HEK293 (cell line): ENCODE measurements around the gene BAZ2B.

Source experiments
- CTCF ChIA-PET: fragments of 350-600 bp; formaldehyde crosslinking; extraction: SDS; loops from one replicate; lab custom pipeline; 2021; ENCODE audit warnings: antibody characterized with exemption; lab: Yijun Ruan, JAX
- POLR2A ChIA-PET: fragments of 300-600 bp; formaldehyde crosslinking; extraction: SDS; loops from one replicate; lab custom pipeline; 2020; ENCODE audit warnings: antibody characterized with exemption, inconsistent platforms; lab: Yijun Ruan, JAX
- H3K27ac ChIP-seq: fragments of 200-500 bp; sonication (Bioruptor generic); 2 replicates; pipeline ENCODE4 v1.5.1; 2014; ENCODE audit warnings: low read depth, low read length, control low read depth, inconsistent platforms; ENCODE audit errors: extremely low read depth
- H3K36me3 ChIP-seq, 2 experiments: fragments of 200-500 bp in 1 of 2; sonication (Bioruptor generic) in 1 of 2; 1 replicate in 1 of 2; 2 replicates in 1 of 2; pipeline ENCODE4 v1.5.1; 2014 to 2017; ENCODE audit warnings: inconsistent platforms in 2 of 2, low read length in 2 of 2; ENCODE audit not compliant: control insufficient read depth in 2 of 2, insufficient read depth in 1 of 2
- H3K4me1 ChIP-seq: fragments of 200-500 bp; sonication (Bioruptor generic); 2 replicates; pipeline ENCODE4 v1.5.1; 2014; ENCODE audit warnings: mild to moderate bottlenecking, low read length, inconsistent platforms; ENCODE audit not compliant: control insufficient read depth, insufficient read depth
- H3K4me3 ChIP-seq: 2 replicates; pipeline ENCODE4 v1.5.1; 2011; ENCODE audit warnings: low read depth, mild to moderate bottlenecking, control low read depth, low read length, moderate library complexity
- H3K9me3 ChIP-seq: fragments of 200-500 bp; sonication (Bioruptor generic); 2 replicates; pipeline ENCODE4 v1.5.1; 2014; ENCODE audit warnings: low read depth, low read length, inconsistent platforms; ENCODE audit not compliant: control insufficient read depth, insufficient read depth
- BCL11A ChIP-seq: fragments of 450-650 bp; formaldehyde crosslinking; IDR thresholded peaks from 2 replicates; pipeline ENCODE4 v1.5.1; 2016; ENCODE audit warnings: low read depth, missing biosample characterization, missing genetic modification characterization
- HOXC10 ChIP-seq: sonication (generic); formaldehyde crosslinking; IDR thresholded peaks from 2 replicates; pipeline ENCODE4 v1.8.1; 2023; ENCODE audit warnings: mild to moderate bottlenecking, missing genetic modification reagents
- MEIS1 ChIP-seq: sonication (generic); formaldehyde crosslinking; IDR thresholded peaks from 2 replicates; pipeline ENCODE4 v1.8.1; 2022; ENCODE audit warnings: missing genetic modification reagents, mild to moderate bottlenecking, borderline replicate concordance
- OVOL3 ChIP-seq: fragments of 450-650 bp; formaldehyde crosslinking; IDR thresholded peaks from 2 replicates; pipeline ENCODE4 v1.5.1; 2016; ENCODE audit warnings: missing biosample characterization, missing genetic modification characterization
- RBAK ChIP-seq: fragments of 450-650 bp; formaldehyde crosslinking; IDR thresholded peaks from 2 replicates; pipeline ENCODE4 v1.5.1; 2016; ENCODE audit warnings: missing biosample characterization, missing genetic modification characterization
- SP7 ChIP-seq: fragments of 450-650 bp; formaldehyde crosslinking; IDR thresholded peaks from 2 replicates; pipeline ENCODE4 v1.5.1; 2016; ENCODE audit warnings: missing biosample characterization, missing genetic modification characterization
- ZEB2 ChIP-seq: fragments of 450-650 bp; formaldehyde crosslinking; IDR thresholded peaks from 2 replicates; pipeline ENCODE4 v1.5.1; 2016; ENCODE audit warnings: missing biosample characterization, missing genetic modification characterization
- ZFP37 ChIP-seq: fragments of 450-650 bp; formaldehyde crosslinking; IDR thresholded peaks from 2 replicates; pipeline ENCODE4 v1.5.1; 2016; ENCODE audit warnings: missing biosample characterization, missing genetic modification characterization
- ZNF138 ChIP-seq: fragments of 450-650 bp; formaldehyde crosslinking; IDR thresholded peaks from 2 replicates; pipeline ENCODE4 v1.5.1; 2016; ENCODE audit warnings: missing biosample characterization, missing genetic modification characterization, borderline replicate concordance
- ZNF140 ChIP-seq: fragments of 450-650 bp; formaldehyde crosslinking; IDR thresholded peaks from 2 replicates; pipeline ENCODE4 v1.5.1; 2016; ENCODE audit warnings: missing biosample characterization, missing genetic modification characterization
- ZNF223 ChIP-seq: fragments of 450-650 bp; formaldehyde crosslinking; IDR thresholded peaks from 2 replicates; pipeline ENCODE4 v1.5.1; 2016; ENCODE audit warnings: missing biosample characterization, missing genetic modification characterization
- ZNF350 ChIP-seq: fragments of 450-650 bp; formaldehyde crosslinking; IDR thresholded peaks from 2 replicates; pipeline ENCODE4 v1.5.0; 2017; ENCODE audit warnings: missing biosample characterization, mild to moderate bottlenecking, missing genetic modification characterization
- ZNF354C ChIP-seq: fragments of 450-650 bp; formaldehyde crosslinking; IDR thresholded peaks from 2 replicates; pipeline ENCODE4 v1.5.1; 2016; ENCODE audit warnings: missing biosample characterization, missing genetic modification characterization, low read depth, borderline replicate concordance
- ZNF394 ChIP-seq: fragments of 450-650 bp; formaldehyde crosslinking; IDR thresholded peaks from 2 replicates; pipeline ENCODE4 v1.5.1; 2016; ENCODE audit warnings: missing biosample characterization, missing genetic modification characterization, mild to moderate bottlenecking, moderate library complexity, borderline replicate concordance
- ZNF416 ChIP-seq: fragments of 450-650 bp; formaldehyde crosslinking; IDR thresholded peaks from 2 replicates; pipeline ENCODE4 v1.5.1; 2016; ENCODE audit warnings: missing biosample characterization, missing genetic modification characterization
- ZNF501 ChIP-seq: fragments of 450-650 bp; formaldehyde crosslinking; IDR thresholded peaks from 2 replicates; pipeline ENCODE4 v1.5.1; 2016; ENCODE audit warnings: missing biosample characterization, missing genetic modification characterization
- ZNF529 ChIP-seq: fragments of 450-650 bp; formaldehyde crosslinking; IDR thresholded peaks from 2 replicates; pipeline ENCODE4 v1.5.1; 2017; ENCODE audit warnings: missing genetic modification characterization, missing biosample characterization; ENCODE audit not compliant: insufficient replicate concordance
- ZNF596 ChIP-seq: fragments of 450-650 bp; IDR thresholded peaks from 2 replicates; pipeline ENCODE4 v1.5.0; 2018; ENCODE audit warnings: missing biosample characterization, mild to moderate bottlenecking, missing genetic modification characterization, moderate library complexity
- ZNF623 ChIP-seq: fragments of 450-650 bp; formaldehyde crosslinking; IDR thresholded peaks from 2 replicates; pipeline ENCODE4 v1.5.1; 2016; ENCODE audit warnings: missing biosample characterization, missing genetic modification characterization
- ZNF664 ChIP-seq: fragments of 450-650 bp; formaldehyde crosslinking; IDR thresholded peaks from 2 replicates; pipeline ENCODE4 v1.5.1; 2016; ENCODE audit warnings: missing biosample characterization, missing genetic modification characterization
- ZNF792 ChIP-seq: fragments of 450-650 bp; formaldehyde crosslinking; IDR thresholded peaks from 2 replicates; pipeline ENCODE4 v1.5.1; 2016; ENCODE audit warnings: missing biosample characterization, missing genetic modification characterization
- TF ChIP-seq, protein P1 (sequence below): fragments of 450-650 bp; formaldehyde crosslinking; IDR thresholded peaks from 2 replicates; pipeline ENCODE4 v1.5.1; 2016; ENCODE audit warnings: missing biosample characterization, missing genetic modification characterization
- TF ChIP-seq, protein P2 (sequence below): fragments of 450-650 bp; formaldehyde crosslinking; IDR thresholded peaks from 2 replicates; pipeline ENCODE4 v1.5.1; 2016; ENCODE audit warnings: missing biosample characterization, missing genetic modification characterization
- TF ChIP-seq, protein P3 (sequence below): fragments of 450-650 bp; formaldehyde crosslinking; IDR thresholded peaks from 2 replicates; pipeline ENCODE4 v1.5.1; 2016; ENCODE audit warnings: missing biosample characterization, missing genetic modification characterization, borderline replicate concordance

BAZ2B gene

GRCh38 chr2:159571540-159572260, 44.6 kb downstream of the BAZ2B start:
- Histone ChIP-seq H3K9me3 (no peaks in the 10 kb centered on the region), H3K4me1 (no peaks in the 10 kb centered on the region), H3K27ac (no peak overlapping the region), H3K4me3 (no peak overlapping the region), H3K36me3 (no peaks in the 10 kb centered on the region; a peak in 1 of 3 replicates)
- TF ChIP-seq SP7: peak; percentile 54; the same call in 1 of the 2 replicates
- TF ChIP-seq ZFP37 (tag by site-specific recombination): no peak
- TF ChIP-seq ZNF501 (tag by site-specific recombination): no peak
- ChIA-PET CTCF (no interaction called here), POLR2A (no interaction called here)

DNA sequence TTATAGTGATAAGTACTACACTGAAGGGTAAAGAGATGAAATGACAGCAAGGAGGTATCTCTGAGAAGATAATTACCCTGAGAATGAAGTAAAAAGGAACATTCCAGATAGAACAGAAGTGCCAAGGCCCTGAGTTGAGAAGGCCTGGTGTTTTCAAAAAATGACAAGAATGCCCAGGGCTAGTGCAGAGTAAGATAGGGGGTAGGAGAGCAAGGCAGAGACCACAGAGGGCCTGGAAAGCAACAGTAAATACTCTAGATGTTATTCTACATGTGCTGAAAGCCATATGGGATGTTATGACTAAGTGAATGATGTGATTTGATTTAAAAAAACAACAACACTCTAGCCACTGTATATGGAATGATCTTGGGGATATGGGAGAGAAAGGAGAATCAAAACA, 52.3 kb downstream of the BAZ2B start:
- no peaks in the 10 kb centered on the region for H3K9me3 ChIP-seq
- no peaks in the 10 kb centered on the region for H3K4me1 ChIP-seq
- ChIA-PET CTCF (no interaction called here), POLR2A (no interaction called here)
- no peak overlapping the region for H3K27ac ChIP-seq
- H3K4me3 ChIP-seq: no peak overlapping the region
- no peaks in the 10 kb centered on the region; a peak in 1 of 3 replicates for H3K36me3 ChIP-seq
- TF ChIP-seq ZNF792 (tag by site-specific recombination): no peak
- TF ChIP-seq, protein P1, sequence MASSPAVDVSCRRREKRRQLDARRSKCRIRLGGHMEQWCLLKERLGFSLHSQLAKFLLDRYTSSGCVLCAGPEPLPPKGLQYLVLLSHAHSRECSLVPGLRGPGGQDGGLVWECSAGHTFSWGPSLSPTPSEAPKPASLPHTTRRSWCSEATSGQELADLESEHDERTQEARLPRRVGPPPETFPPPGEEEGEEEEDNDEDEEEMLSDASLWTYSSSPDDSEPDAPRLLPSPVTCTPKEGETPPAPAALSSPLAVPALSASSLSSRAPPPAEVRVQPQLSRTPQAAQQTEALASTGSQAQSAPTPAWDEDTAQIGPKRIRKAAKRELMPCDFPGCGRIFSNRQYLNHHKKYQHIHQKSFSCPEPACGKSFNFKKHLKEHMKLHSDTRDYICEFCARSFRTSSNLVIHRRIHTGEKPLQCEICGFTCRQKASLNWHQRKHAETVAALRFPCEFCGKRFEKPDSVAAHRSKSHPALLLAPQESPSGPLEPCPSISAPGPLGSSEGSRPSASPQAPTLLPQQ: no peak
- TF ChIP-seq ZNF596 (tag by site-specific recombination): no peak
- no peak for TF ChIP-seq ZNF394 (tag by site-specific recombination)
- no peak for TF ChIP-seq ZNF623 (tag by site-specific recombination)
- TF ChIP-seq BCL11A: no peak
- TF ChIP-seq ZNF350 (tag by site-specific recombination): no peak

DNA sequence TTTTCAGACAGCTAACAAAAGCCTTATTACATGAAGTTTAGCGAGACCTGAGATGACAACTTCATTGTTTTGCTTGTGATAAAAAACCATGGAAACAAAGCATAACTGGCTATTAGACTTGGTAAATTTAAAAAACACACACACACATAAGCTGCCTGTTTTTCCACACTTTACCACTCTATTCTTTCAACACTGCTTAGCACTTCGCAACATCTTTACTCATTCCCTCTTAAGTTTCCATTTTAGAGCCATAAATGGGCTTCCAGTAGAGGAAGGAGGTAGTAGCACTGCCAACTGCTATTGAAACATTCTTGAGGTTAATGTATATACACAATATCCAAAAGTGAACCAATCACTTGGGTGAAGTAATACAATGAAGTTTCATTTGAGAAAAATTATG, 54.1 kb downstream of the BAZ2B start:
- H3K27ac ChIP-seq: no peak overlapping the region
- H3K36me3 ChIP-seq: no peaks in the 10 kb centered on the region; a peak in 1 of 3 replicates
- H3K4me3 ChIP-seq: no peak overlapping the region
- POLR2A ChIA-PET: no interaction called here
- CTCF ChIA-PET: no interaction called here
- no peaks in the 10 kb centered on the region for H3K4me1 ChIP-seq
- no peaks in the 10 kb centered on the region for H3K9me3 ChIP-seq
- TF ChIP-seq HOXC10 (CRISPR knock-in tag) (no peak), ZNF792 (tag by site-specific recombination) (no peak), OVOL3 (tag by site-specific recombination) (no peak)
- TF ChIP-seq, all 188 proteins: peak for 0

- Histone ChIP-seq H3K27ac (no peak overlapping the region), H3K4me1 (no peaks in the 10 kb centered on the region), H3K9me3 (no peaks in the 10 kb centered on the region), H3K4me3 (no peak overlapping the region), H3K36me3 (no peaks in the 10 kb centered on the region; a peak in 1 of 3 replicates)
- ChIA-PET POLR2A (no interaction called here), CTCF (interaction anchor here (0.7 kb wide), 1 partner anchor 23 kb away, joined by 3 read pairs; no protein-coding TSS in a partner anchor)
- TF ChIP-seq ZNF138 (tag by site-specific recombination): no peak
- TF ChIP-seq, protein P2, sequence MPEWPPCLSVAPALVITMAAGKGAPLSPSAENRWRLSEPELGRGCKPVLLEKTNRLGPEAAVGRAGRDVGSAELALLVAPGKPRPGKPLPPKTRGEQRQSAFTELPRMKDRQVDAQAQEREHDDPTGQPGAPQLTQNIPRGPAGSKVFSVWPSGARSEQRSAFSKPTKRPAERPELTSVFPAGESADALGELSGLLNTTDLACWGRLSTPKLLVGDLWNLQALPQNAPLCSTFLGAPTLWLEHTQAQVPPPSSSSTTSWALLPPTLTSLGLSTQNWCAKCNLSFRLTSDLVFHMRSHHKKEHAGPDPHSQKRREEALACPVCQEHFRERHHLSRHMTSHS: no peak
- no peak for TF ChIP-seq BCL11A
- no peak for TF ChIP-seq ZNF664
- TF ChIP-seq RBAK: no peak
- TF ChIP-seq, protein P3, sequence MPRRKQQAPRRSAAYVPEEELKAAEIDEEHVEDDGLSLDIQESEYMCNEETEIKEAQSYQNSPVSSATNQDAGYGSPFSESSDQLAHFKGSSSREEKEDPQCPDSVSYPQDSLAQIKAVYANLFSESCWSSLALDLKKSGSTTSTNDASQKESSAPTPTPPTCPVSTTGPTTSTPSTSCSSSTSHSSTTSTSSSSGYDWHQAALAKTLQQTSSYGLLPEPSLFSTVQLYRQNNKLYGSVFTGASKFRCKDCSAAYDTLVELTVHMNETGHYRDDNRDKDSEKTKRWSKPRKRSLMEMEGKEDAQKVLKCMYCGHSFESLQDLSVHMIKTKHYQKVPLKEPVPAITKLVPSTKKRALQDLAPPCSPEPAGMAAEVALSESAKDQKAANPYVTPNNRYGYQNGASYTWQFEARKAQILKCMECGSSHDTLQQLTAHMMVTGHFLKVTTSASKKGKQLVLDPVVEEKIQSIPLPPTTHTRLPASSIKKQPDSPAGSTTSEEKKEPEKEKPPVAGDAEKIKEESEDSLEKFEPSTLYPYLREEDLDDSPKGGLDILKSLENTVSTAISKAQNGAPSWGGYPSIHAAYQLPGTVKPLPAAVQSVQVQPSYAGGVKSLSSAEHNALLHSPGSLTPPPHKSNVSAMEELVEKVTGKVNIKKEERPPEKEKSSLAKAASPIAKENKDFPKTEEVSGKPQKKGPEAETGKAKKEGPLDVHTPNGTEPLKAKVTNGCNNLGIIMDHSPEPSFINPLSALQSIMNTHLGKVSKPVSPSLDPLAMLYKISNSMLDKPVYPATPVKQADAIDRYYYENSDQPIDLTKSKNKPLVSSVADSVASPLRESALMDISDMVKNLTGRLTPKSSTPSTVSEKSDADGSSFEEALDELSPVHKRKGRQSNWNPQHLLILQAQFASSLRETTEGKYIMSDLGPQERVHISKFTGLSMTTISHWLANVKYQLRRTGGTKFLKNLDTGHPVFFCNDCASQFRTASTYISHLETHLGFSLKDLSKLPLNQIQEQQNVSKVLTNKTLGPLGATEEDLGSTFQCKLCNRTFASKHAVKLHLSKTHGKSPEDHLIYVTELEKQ (tag by site-specific recombination): no peak
- TF ChIP-seq ZNF223 (tag by site-specific recombination): no peak
- TF ChIP-seq ZNF140 (tag by site-specific recombination): no peak
- no peak for TF ChIP-seq ZNF529 (tag by site-specific recombination)
- no peak for TF ChIP-seq ZNF416 (tag by site-specific recombination)
- no peak for TF ChIP-seq MEIS1
- TF ChIP-seq ZNF354C (tag by site-specific recombination): no peak
- no peak for TF ChIP-seq ZEB2 (tag by site-specific recombination)
Measured at GRCh38 chr2:159561786-159562185, 54.6 kb downstream of the BAZ2B start.
